ENCODE results near the gene P2RY8. TPM values are rescaled to one million over a fixed set of nuclear protein-coding genes. Genes with fewer than 3 reads are reported as not detected.
"Not testable (repeated sequence)": the region's sequence is repeated elsewhere in the genome, so short reads cannot be mapped to it uniquely, and the experiment has no call there.

Gene P2RY8
- 3.4 TPM for total RNA-seq

- peak; percentile 50 for DNase-seq (ENCODE audit: low spot score)
Observed at GRCh38 chrX:1537031-1537715, at the start of gene P2RY8. Gene P2RY8 (minus strand): TSS chrX:1537185. CDS start chrX:1466558, 70,627 bp downstream.

- no peak for DNase-seq (ENCODE audit: low spot score)
Observed at GRCh38 chrX:1584237-1585011, 47.4 kb upstream of the P2RY8 start.

- peak; percentile 23 for DNase-seq (ENCODE audit: low spot score)
Observed at GRCh38 chrX:1582686-1583437, 45.9 kb upstream of the P2RY8 start.

GRCh38 chrX:1581132-1581531 is 44.1 kb upstream of the P2RY8 start:
- DNase-seq (ENCODE audit: low spot score): no peak

- peak; percentile 19 for DNase-seq (ENCODE audit: low spot score)
Observed at GRCh38 chrX:1578511-1579173, 41.7 kb upstream of the P2RY8 start.

- peak; percentile 2 for DNase-seq (ENCODE audit: low spot score)
Observed at GRCh38 chrX:1577845-1578244, 40.9 kb upstream of the P2RY8 start.

GRCh38 chrX:1576201-1576992 is 39.4 kb upstream of the P2RY8 start:
- peak; percentile 35 for DNase-seq (ENCODE audit: low spot score)

GRCh38 chrX:1574181-1574580 is 37.2 kb upstream of the P2RY8 start:
- DNase-seq (ENCODE audit: low spot score): peak; percentile 20

- peak; percentile 7 for DNase-seq (ENCODE audit: low spot score)
Observed at GRCh38 chrX:1564750-1565683, 28.0 kb upstream of the P2RY8 start.

GRCh38 chrX:1564077-1564476 is 27.1 kb upstream of the P2RY8 start:
- peak; percentile 1 for DNase-seq (ENCODE audit: low spot score)

- no peak for DNase-seq (ENCODE audit: low spot score)
Observed at GRCh38 chrX:1561164-1561563, 24.2 kb upstream of the P2RY8 start.

GRCh38 chrX:1558761-1559468 is 21.9 kb upstream of the P2RY8 start:
- peak; percentile 12 for DNase-seq (ENCODE audit: low spot score)

- not testable (repeated sequence) for DNase-seq (ENCODE audit: low spot score)
Observed at GRCh38 chrX:1557442-1557841, 20.5 kb upstream of the P2RY8 start.

- peak; percentile 12 for DNase-seq (ENCODE audit: low spot score)
Observed at GRCh38 chrX:1555370-1555769, 18.4 kb upstream of the P2RY8 start.

GRCh38 chrX:1554469-1555210 is 17.7 kb upstream of the P2RY8 start:
- peak; percentile 31 for DNase-seq (ENCODE audit: low spot score)

GRCh38 chrX:1551959-1552546 is 15.1 kb upstream of the P2RY8 start:
- no peak for DNase-seq (ENCODE audit: low spot score)

- peak; percentile 40 for DNase-seq (ENCODE audit: low spot score)
Observed at GRCh38 chrX:1546691-1547251, 9.8 kb upstream of the P2RY8 start.
